Chondrocyte (in vitro differentiated cells): Measurements from ENCODE around the gene DOK3. TPM values are rescaled to one million over a fixed set of nuclear protein-coding genes. Genes with fewer than 3 reads are reported as not detected.

Experiments
- DNase-seq: peaks from one replicate; pipeline ENCODE4 v3.0.0; 2021; ENCODE audit warnings: mixed read lengths, low spot score
- H3K27ac Mint-ChIP-seq: one replicate; pipeline ENCODE4 v1.8.0; 2021; ENCODE audit warnings: mild to moderate bottlenecking, moderate library complexity, mixed read lengths; ENCODE audit not compliant: unreplicated experiment
- H3K27me3 Mint-ChIP-seq: 2 replicates; pipeline ENCODE4 v1.8.0; 2021; ENCODE audit warnings: low read depth, mixed read lengths
- H3K36me3 Mint-ChIP-seq: 2 replicates; pipeline ENCODE4 v1.8.0; 2021; ENCODE audit warnings: low read depth, mixed read lengths
- H3K4me1 Mint-ChIP-seq: 2 replicates; pipeline ENCODE4 v1.8.0; 2021; ENCODE audit warnings: low read depth, mild to moderate bottlenecking, mixed read lengths
- H3K4me3 Mint-ChIP-seq: one replicate; pipeline ENCODE4 v1.8.0; 2021; ENCODE audit warnings: mild to moderate bottlenecking, moderate library complexity, mixed read lengths; ENCODE audit not compliant: unreplicated experiment
- H3K9me3 Mint-ChIP-seq: 2 replicates; pipeline ENCODE4 v1.8.0; 2021; ENCODE audit warnings: low read depth, mixed read lengths
- total RNA-seq: library from RNA; stranded (reverse); gene quantifications from 3 replicates; pipeline ENCODE4 v1.2.1, GENCODE V29; 2021
- TF ChIP-seq, protein P1 (sequence below): fragments of 200-600 bp; sonication (generic); IDR thresholded peaks from 2 replicates; pipeline ENCODE4 v1.5.0; 2021; ENCODE audit warnings: antibody characterized with exemption, mild to moderate bottlenecking, moderate library complexity

DOK3 gene
- total RNA-seq, 1 donor from 2014 or later: 7.5 TPM

DNA sequence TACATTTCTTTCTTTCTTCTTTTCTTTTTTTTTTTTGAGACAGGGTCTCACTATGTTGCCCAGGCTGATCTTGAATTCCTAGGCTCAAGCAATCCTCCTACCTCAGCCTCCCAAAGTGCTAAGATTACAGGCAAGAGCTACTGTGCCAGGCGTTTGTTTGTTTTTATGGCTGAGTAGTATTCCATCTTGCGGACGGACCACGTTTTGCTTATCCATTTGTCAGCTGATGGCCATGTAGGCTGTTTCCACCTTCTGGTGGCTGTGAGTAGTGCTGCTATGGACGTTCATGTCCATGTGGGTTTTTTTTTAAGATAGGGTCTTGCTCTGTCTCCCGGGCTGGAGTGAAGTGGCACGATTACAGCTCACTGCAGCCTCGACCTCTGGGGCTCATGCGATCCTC, 2.5 kb downstream of the DOK3 start:
- Mint-ChIP-seq H3K4me1 (no peaks in the 10 kb centered on the region), H3K4me3 (no peak overlapping the region), H3K9me3 (no peaks in the 10 kb centered on the region), H3K27ac (no peak overlapping the region), H3K36me3 (peaks cover 16% of the 10 kb centered on the region), H3K27me3 (no peaks in the 10 kb centered on the region)
- no peak for DNase-seq
- TF ChIP-seq, protein P1, sequence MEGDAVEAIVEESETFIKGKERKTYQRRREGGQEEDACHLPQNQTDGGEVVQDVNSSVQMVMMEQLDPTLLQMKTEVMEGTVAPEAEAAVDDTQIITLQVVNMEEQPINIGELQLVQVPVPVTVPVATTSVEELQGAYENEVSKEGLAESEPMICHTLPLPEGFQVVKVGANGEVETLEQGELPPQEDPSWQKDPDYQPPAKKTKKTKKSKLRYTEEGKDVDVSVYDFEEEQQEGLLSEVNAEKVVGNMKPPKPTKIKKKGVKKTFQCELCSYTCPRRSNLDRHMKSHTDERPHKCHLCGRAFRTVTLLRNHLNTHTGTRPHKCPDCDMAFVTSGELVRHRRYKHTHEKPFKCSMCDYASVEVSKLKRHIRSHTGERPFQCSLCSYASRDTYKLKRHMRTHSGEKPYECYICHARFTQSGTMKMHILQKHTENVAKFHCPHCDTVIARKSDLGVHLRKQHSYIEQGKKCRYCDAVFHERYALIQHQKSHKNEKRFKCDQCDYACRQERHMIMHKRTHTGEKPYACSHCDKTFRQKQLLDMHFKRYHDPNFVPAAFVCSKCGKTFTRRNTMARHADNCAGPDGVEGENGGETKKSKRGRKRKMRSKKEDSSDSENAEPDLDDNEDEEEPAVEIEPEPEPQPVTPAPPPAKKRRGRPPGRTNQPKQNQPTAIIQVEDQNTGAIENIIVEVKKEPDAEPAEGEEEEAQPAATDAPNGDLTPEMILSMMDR: peak; percentile 62

DNA sequence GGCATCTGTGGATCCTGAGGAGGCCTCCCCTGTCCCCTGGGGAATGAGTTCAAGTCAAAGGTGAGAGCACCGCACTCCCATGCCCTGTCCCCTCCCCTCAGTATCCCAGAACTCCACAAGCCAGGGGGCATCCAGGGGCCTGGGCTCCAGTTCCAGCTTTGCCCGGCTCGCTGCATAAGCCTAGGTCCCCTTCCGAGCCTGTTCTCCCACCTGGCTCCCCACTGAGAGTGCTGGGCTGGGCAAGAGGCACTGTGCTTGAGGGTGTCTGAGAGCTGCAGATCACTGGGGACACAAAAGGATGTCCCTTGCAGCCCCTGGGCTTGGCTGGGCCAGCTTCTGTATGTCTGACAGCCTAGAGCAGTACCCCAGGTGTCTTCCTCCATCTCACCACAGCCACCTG, 4.6 kb downstream of the DOK3 start:
- Mint-ChIP-seq H3K27ac (no peak overlapping the region), H3K4me1 (peaks cover 8% of the 10 kb centered on the region), H3K36me3 (peaks cover 6% of the 10 kb centered on the region), H3K9me3 (no peaks in the 10 kb centered on the region), H3K27me3 (no peaks in the 10 kb centered on the region), H3K4me3 (no peak overlapping the region)
- DNase-seq: no peak
- TF ChIP-seq, protein P1: no peak

DNA sequence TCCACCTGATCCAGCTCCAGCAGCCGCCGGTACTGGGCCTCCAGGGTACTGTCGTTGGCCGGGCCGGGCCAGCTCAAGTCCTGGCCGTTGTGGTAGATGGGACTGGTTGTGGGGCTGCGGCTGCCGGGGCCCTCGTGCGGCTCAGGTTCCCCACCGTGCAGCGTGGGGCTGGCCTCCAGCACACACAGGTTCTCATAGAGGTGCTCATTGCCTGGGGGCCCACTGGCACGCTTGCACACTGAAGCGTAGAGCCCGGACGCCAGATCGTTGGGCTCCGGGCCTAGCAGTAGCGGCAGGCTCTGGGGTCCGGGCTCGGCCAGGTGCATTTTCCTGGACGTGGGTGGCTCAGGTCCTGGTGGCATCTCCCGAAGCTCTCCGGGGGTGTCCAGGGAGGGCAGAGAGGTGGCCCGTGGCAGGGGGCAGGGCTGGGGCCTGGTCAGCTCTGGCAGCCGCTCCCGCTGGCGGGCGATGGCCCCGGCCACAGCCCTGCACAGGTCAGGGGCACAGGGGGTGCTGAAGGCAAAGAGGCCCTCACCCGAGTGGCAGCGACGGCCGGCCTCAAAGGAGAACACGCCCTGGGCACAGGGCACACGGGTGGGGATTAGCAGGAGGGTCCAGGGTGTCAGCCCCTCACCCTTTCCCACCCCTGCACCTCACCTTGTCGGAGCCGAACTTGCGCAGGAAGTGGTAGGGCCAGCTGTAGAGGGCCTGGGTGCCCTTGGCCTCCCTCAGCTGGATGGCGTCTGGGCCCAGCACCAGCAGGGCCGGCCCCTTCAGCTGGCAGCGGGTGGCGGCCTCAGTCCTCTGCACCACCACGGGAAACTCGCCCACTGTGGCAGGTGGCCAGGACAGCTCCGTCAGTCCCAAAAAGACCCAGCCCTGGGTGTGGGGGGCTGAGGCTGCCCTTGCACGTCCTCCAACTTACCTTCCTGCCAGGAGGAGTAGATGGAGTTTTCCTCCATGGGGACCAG, 5.3 kb downstream of the DOK3 start:
- Mint-ChIP-seq H3K4me1 (peaks cover 15% of the 10 kb centered on the region), H3K36me3 (peaks cover 6% of the 10 kb centered on the region), H3K4me3 (no peak overlapping the region), H3K27me3 (no peaks in the 10 kb centered on the region), H3K9me3 (no peaks in the 10 kb centered on the region), H3K27ac (no peak overlapping the region)
- no peak for DNase-seq
- TF ChIP-seq, protein P1: no peak

DNA sequence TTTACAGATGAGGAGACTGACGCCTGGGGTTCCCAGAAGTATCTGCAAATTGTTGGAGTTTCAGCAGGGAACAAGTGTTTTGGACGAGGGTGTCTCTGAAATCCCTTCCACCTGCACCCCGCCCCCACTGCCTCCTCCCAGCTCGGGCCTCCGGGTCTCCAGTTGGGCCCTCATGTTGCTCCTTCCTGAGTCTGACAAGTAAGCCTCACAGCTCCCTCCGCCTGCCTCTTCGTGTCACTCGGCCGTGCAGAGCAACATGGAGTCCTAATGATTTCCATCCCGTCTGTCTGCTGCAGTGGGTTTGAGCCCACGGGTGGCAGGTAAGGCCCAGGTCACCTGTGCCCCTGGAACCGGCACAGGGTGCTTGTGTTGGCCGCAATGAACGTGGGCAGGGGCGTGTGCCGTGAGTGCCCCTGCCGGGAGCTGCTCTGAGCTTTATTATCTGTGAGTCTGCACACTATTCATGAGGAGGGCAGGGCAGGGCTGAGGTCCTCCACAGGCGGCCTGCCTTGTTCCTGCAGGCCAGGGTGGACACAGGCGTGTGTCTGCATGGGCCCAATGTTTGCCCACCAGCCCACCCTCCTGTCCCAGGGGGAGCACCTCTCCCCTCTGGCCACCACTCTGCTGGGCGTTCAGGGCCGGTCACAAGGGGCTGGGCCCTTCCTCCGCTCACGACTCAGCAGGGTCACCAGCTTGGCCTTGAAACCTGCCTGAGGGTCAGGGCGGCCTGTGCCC, 6.1 kb downstream of the DOK3 start:
- no peak for DNase-seq
- Mint-ChIP-seq H3K27ac (no peak overlapping the region), H3K9me3 (no peaks in the 10 kb centered on the region), H3K4me1 (peaks cover 23% of the 10 kb centered on the region), H3K4me3 (no peak overlapping the region), H3K27me3 (no peaks in the 10 kb centered on the region), H3K36me3 (peaks cover 6% of the 10 kb centered on the region)
- TF ChIP-seq, protein P1: no peak

DNA sequence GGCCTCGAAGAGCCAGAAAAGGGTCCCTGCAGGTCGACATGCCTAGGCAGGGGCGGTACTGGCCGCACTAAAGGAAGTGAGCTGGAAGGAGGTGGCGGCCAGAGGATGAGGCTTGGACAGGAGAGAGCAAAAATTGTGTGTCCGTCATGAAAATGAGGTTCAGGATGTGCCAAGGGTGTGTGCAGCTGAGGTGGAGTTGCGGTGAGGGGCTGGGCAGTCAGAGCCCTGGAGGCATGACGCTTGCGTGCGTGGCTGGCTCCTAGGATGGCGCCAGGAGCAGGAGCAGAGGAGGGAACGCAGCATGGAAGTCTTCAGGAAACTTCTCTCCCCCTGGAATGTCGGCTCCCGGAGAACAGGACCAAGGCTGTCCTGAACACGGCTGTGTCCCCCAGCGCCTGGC, 6.7 kb downstream of the DOK3 start:
- H3K27me3 Mint-ChIP-seq: no peaks in the 10 kb centered on the region
- TF ChIP-seq, protein P1: no peak
- H3K36me3 Mint-ChIP-seq: peaks cover 6% of the 10 kb centered on the region
- H3K4me3 Mint-ChIP-seq: no peak overlapping the region
- peaks cover 29% of the 10 kb centered on the region for H3K4me1 Mint-ChIP-seq
- H3K9me3 Mint-ChIP-seq: no peaks in the 10 kb centered on the region
- DNase-seq: no peak
- no peak overlapping the region for H3K27ac Mint-ChIP-seq
